T-helper 1 cell treated with Interleukin-12 subunit alpha and Interleukin-12 subunit beta and Interleukin-4 antibody, amounts not matched to agents 30 μg/mL and 1 μg/mL, for 36 hours (primary cell): ENCODE measurements around the gene PGLYRP2.
"Not testable (repeated sequence)": the region's sequence is repeated elsewhere in the genome, so short reads cannot be mapped to it uniquely, and the experiment has no call there.

ENCODE experiments used
- H3K27ac Mint-ChIP-seq: one replicate; pipeline ENCODE4 v1.8.0; 2021; ENCODE audit warnings: mild to moderate bottlenecking, mixed read lengths
- H3K27me3 Mint-ChIP-seq: one replicate; pipeline ENCODE4 v1.8.0; 2021; ENCODE audit warnings: low read depth, mixed read lengths
- H3K36me3 Mint-ChIP-seq: one replicate; pipeline ENCODE4 v1.8.0; 2021; ENCODE audit warnings: low read depth, mixed read lengths
- H3K4me1 Mint-ChIP-seq: one replicate; pipeline ENCODE4 v1.8.0; 2021; ENCODE audit warnings: low read depth, mixed read lengths
- H3K4me3 Mint-ChIP-seq: one replicate; pipeline ENCODE4 v1.8.0; 2021; ENCODE audit warnings: mild to moderate bottlenecking, moderate library complexity, mixed read lengths
- H3K9me3 Mint-ChIP-seq: one replicate; pipeline ENCODE4 v1.8.0; 2021; ENCODE audit warnings: mixed read lengths

The PGLYRP2 gene, protein sequence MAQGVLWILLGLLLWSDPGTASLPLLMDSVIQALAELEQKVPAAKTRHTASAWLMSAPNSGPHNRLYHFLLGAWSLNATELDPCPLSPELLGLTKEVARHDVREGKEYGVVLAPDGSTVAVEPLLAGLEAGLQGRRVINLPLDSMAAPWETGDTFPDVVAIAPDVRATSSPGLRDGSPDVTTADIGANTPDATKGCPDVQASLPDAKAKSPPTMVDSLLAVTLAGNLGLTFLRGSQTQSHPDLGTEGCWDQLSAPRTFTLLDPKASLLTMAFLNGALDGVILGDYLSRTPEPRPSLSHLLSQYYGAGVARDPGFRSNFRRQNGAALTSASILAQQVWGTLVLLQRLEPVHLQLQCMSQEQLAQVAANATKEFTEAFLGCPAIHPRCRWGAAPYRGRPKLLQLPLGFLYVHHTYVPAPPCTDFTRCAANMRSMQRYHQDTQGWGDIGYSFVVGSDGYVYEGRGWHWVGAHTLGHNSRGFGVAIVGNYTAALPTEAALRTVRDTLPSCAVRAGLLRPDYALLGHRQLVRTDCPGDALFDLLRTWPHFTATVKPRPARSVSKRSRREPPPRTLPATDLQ

DNA sequence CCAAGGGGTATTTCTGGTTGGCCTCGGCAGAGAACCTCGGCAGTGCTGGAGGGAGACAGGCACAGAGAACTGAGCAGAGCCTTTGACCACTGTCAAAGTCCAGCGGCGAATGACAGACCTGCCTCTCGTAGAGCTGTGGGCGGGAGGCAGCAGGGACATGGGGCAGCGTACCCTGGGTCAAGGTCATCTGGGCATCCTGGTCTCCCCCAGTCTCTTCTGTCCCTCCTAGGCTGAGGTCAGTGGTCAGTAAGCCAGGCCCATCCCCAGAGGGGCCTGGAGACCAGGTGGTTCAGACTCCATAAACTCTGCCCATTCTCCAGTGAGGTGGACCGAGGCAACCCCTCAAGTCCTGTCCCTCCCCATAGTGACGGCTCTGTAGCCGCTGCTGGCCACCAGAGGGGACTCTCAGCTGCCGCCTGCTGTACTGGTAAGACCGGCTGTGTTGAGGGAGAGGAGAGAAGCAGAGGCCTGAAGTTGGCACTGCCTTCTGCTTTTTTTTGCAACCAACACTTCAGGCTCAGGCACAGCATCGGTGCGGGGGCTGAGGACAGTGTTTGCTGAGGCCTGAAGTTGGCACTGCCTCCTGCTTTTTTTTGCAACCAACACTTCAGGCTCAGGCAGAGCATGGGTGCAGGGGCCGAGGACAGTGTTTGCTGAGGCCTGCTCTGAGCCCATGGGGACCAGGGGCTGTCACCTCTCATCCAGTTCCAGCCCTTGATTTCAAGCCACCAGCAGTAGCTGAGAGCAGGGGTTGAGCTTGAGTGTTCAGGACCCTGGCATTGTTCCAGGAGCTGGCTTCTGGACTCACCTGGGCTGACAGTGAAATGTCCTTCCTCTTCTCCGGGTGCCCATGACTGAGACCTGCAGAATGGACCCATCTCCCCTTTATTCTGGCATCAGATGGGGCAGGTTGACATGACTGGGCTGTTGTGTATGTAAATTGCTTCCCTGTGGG is at the start of gene PGLYRP2:
TSS of gene PGLYRP2 (minus strand) at position 111 of the 955 bp plus-strand sequence. CDS start 130 bp downstream, outside the sequence.
- peak within 1 kb of the TSS; percentile 41 for H3K27ac Mint-ChIP-seq
- H3K4me3 Mint-ChIP-seq, result no peak within 1 kb of the TSS
- H3K27me3 Mint-ChIP-seq, result no peaks in the 10 kb centered on the region
- no peaks in the 10 kb centered on the region for H3K9me3 Mint-ChIP-seq
- peaks cover 20% of the 10 kb centered on the region for H3K4me1 Mint-ChIP-seq
- peaks cover 3% of the 10 kb centered on the region for H3K36me3 Mint-ChIP-seq

DNA sequence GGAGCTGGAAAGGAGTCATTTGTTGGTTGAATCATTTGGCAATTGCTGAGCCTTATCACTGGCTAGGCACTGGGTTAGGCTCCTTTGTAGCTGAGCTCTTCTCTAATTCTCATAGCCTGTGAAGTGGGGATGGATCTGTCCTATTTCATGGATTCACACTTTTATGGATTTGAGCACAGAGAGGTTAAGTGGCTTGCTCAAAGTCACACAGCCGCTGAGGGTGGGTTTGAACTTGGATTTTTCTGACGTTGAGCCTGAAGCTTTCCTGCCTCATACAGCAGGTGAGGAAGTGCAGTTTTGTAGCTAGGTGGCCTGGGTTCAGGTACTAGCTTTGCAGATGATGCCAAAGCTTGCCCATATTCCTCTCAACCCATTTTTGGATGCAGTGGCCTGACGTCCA is 48.4 kb upstream of the PGLYRP2 start:
- H3K27ac Mint-ChIP-seq, result no peak overlapping the region
- H3K4me1 Mint-ChIP-seq, result peaks cover 11% of the 10 kb centered on the region
- peaks cover 5% of the 10 kb centered on the region for H3K36me3 Mint-ChIP-seq
- peaks cover 20% of the 10 kb centered on the region for H3K27me3 Mint-ChIP-seq
- peaks cover 14% of the 10 kb centered on the region for H3K9me3 Mint-ChIP-seq
- no peak overlapping the region for H3K4me3 Mint-ChIP-seq

DNA sequence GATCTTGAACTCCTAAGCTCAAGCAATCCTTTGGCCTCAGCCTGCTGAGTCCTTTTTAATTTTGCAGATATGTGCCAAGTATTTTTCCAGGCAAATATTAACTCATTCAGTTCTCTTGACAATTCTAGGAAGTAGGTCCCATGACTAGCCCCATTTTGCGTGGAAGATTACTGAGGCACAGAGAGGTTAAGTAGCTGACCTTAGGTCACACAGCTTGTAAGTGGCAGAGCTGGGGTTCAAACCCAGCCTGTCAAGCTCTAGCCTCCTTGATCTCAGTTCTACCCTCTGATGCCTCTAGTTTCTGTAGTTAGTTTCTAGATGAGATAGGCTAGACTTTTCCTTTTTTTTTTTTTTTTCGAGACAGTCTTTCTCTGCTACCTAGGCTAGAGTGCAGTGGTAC is 47.1 kb upstream of the PGLYRP2 start:
- H3K4me1 Mint-ChIP-seq, result peaks cover 11% of the 10 kb centered on the region
- peaks cover 14% of the 10 kb centered on the region for H3K9me3 Mint-ChIP-seq
- H3K4me3 Mint-ChIP-seq, result no peak overlapping the region
- H3K27me3 Mint-ChIP-seq, result peaks cover 20% of the 10 kb centered on the region
- peaks cover 4% of the 10 kb centered on the region for H3K36me3 Mint-ChIP-seq
- no peak overlapping the region for H3K27ac Mint-ChIP-seq

GRCh38 chr19:15525291-15525690 is 46.0 kb upstream of the PGLYRP2 start:
- peaks cover 2% of the 10 kb centered on the region for H3K36me3 Mint-ChIP-seq
- H3K4me3 Mint-ChIP-seq, result no peak overlapping the region
- peaks cover 20% of the 10 kb centered on the region for H3K27me3 Mint-ChIP-seq
- H3K4me1 Mint-ChIP-seq, result peaks cover 11% of the 10 kb centered on the region
- H3K27ac Mint-ChIP-seq, result no peak overlapping the region
- H3K9me3 Mint-ChIP-seq, result peaks cover 11% of the 10 kb centered on the region

DNA sequence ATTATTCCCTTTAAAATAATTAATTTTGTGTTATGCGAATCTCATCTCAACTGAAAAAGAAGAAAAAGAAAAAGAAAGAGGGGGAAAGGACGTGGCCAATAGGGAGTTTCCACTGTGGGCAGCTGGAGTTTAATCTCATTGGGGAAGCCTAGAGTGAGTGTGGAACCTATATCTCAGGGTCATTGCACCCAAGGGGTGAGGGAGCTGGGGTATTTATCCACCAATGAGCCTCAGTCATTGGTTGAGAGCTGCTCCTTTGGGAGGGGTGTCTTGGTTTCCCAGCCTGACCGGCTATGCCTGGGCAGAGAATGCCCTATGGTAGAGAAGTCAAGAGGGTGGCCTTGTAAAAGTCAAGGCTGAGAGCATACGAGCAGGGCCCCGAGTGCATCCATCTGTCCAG is 45.5 kb upstream of the PGLYRP2 start:
- H3K27me3 Mint-ChIP-seq, result peaks cover 20% of the 10 kb centered on the region
- H3K36me3 Mint-ChIP-seq, result peaks cover 1% of the 10 kb centered on the region
- H3K4me3 Mint-ChIP-seq, result no peak overlapping the region
- H3K9me3 Mint-ChIP-seq, result peaks cover 8% of the 10 kb centered on the region
- H3K27ac Mint-ChIP-seq, result no peak overlapping the region
- peaks cover 11% of the 10 kb centered on the region for H3K4me1 Mint-ChIP-seq

- Mint-ChIP-seq H3K27me3 (peaks cover 11% of the 10 kb centered on the region), H3K27ac (no peak overlapping the region), H3K9me3 (peaks cover 24% of the 10 kb centered on the region), H3K36me3 (peaks cover 6% of the 10 kb centered on the region), H3K4me3 (no peak overlapping the region), H3K4me1 (peaks cover 17% of the 10 kb centered on the region)
Measured at GRCh38 chr19:15519433-15519976, 40.2 kb upstream of the PGLYRP2 start.

GRCh38 chr19:15517778-15518177 is 38.5 kb upstream of the PGLYRP2 start:
- Mint-ChIP-seq H3K4me3 (no peak overlapping the region), H3K36me3 (peaks cover 5% of the 10 kb centered on the region), H3K27me3 (no peaks in the 10 kb centered on the region), H3K27ac (no peak overlapping the region), H3K9me3 (peaks cover 24% of the 10 kb centered on the region), H3K4me1 (peaks cover 16% of the 10 kb centered on the region)

- Mint-ChIP-seq H3K27ac (no peak overlapping the region), H3K4me3 (no peak overlapping the region), H3K9me3 (peaks cover 24% of the 10 kb centered on the region), H3K4me1 (peaks cover 14% of the 10 kb centered on the region), H3K36me3 (peaks cover 5% of the 10 kb centered on the region), H3K27me3 (no peaks in the 10 kb centered on the region)
Measured at GRCh38 chr19:15516363-15516762, 37.1 kb upstream of the PGLYRP2 start.

DNA sequence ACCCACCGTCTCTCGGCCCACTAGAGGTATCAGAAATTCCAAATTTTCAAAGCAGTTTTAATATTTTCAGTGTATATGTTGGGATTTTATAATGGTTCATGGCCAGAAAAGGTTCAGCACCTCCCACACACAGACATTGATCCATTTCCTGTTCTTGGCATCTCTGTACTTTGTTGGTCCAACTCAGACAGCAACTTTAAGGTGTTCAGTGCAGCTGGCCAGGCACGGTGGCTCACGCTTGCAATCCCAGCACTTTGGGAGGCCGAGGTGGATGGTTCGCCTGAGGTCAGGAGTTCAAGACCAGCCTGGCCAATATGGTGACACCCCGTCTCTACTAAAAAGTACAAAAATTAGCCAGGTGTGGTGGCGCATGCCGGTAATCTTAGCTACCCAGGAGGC is 35.9 kb upstream of the PGLYRP2 start:
- peak overlapping the region; percentile 83 for H3K27ac Mint-ChIP-seq
- H3K36me3 Mint-ChIP-seq, H3K27me3 Mint-ChIP-seq: not testable (repeated sequence)
- H3K4me1 Mint-ChIP-seq, result peaks cover 14% of the 10 kb centered on the region
- H3K9me3 Mint-ChIP-seq, result peaks cover 24% of the 10 kb centered on the region
- peak overlapping the region; percentile 10 for H3K4me3 Mint-ChIP-seq

GRCh38 chr19:15511671-15512424 is 32.5 kb upstream of the PGLYRP2 start:
- no peak overlapping the region for H3K4me3 Mint-ChIP-seq
- no peak overlapping the region for H3K27ac Mint-ChIP-seq
- peaks cover 15% of the 10 kb centered on the region for H3K9me3 Mint-ChIP-seq
- peaks cover 5% of the 10 kb centered on the region for H3K36me3 Mint-ChIP-seq
- peaks cover 34% of the 10 kb centered on the region for H3K27me3 Mint-ChIP-seq
- peaks cover 22% of the 10 kb centered on the region for H3K4me1 Mint-ChIP-seq

GRCh38 chr19:15508035-15508710 is 28.9 kb upstream of the PGLYRP2 start, which contains the start of gene CYP4F22:
Gene CYP4F22 (plus strand): TSS chr19:15508525. CDS start chr19:15525337, 16,812 bp downstream.
- Mint-ChIP-seq H3K9me3 (no peaks in the 10 kb centered on the region), H3K27ac (no peak within 1 kb of the TSS), H3K27me3 (peaks cover 47% of the 10 kb centered on the region), H3K36me3 (peaks cover 2% of the 10 kb centered on the region), H3K4me1 (peaks cover 11% of the 10 kb centered on the region), H3K4me3 (peak within 1 kb of the TSS; percentile 73)

DNA sequence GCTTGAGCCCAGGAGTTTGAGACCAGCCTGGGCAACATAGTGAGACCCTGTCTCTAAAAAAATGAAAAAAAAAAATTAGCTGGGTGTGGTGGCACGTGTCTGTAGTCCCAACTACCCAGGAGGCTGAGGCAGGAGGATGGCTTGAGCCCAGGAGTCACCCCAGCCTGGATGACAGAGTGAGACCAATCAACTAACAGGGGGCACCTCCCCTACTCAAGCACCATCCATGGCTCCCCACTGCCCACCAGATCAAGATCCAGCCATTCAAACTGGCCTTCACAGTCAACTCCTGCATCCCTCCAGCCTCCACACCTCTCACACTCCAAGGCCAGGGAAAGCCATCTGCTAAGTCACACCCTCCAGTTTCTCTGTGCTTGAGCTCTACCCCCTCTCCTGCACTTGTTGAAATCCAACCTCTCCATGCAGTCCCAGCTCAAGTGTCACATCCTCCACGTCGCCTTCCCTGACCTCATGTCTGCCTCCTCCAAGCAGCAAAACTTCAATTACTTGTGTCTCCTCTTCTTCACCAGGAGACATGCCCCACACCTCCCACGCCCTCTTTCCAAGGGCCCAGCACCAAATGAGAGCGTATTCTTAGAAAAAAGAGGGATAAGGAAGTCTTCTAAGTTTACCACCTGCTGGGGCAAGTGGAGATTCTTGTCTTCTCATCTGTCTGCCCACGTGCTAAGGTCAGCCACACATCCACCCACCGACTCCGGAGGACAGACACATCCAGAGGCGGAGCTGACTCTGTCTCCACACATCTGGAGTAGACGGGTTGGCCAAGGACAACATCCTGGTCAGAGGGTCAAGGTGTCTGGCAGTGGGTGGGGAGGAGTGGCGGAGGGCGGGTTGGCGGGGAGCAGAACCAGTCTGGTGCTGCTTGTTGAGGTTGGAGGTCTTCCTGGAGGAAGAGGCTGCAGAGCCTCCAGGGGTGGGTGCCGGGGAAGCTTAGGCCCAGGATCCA is 28.1 kb upstream of the PGLYRP2 start:
- Mint-ChIP-seq H3K4me3 (peak overlapping the region; percentile 37), H3K4me1 (peaks cover 11% of the 10 kb centered on the region), H3K9me3 (no peaks in the 10 kb centered on the region), H3K27ac (no peak overlapping the region), H3K36me3 (peaks cover 2% of the 10 kb centered on the region), H3K27me3 (peaks cover 51% of the 10 kb centered on the region)
